Mucosa of rectum (tissue), 2 donors: ENCODE measurements around the gene LAYN.

Source experiments
- H3K27ac ChIP-seq, 2 donors: one replicate each; pipeline ENCODE4 v1.7.0; 2013; ENCODE audit warnings: inconsistent platforms in 2 of 2, low read depth in 2 of 2, low read length in 2 of 2
- H3K27me3 ChIP-seq, 2 donors: one replicate each; pipeline ENCODE4 v1.7.0; 2013; ENCODE audit warnings: low read length in 2 of 2; ENCODE audit not compliant: control insufficient read depth in 2 of 2, insufficient read depth in 2 of 2
- H3K36me3 ChIP-seq, 2 donors: one replicate each; pipeline ENCODE4 v1.7.0; 2013; ENCODE audit warnings: low read length in 2 of 2; ENCODE audit not compliant: control insufficient read depth in 2 of 2, insufficient read depth in 2 of 2
- H3K4me1 ChIP-seq, 2 donors: one replicate each; pipeline ENCODE4 v1.7.0; 2013; ENCODE audit warnings: low read length in 2 of 2, mild to moderate bottlenecking in 1 of 2; ENCODE audit not compliant: control insufficient read depth in 2 of 2, insufficient read depth in 2 of 2
- H3K4me3 ChIP-seq, 2 donors: one replicate each; pipeline ENCODE4 v1.7.0; 2013; ENCODE audit warnings: low read length in 2 of 2
- H3K9ac ChIP-seq, 2 donors: one replicate each; pipeline ENCODE4 v1.7.0; 2013; ENCODE audit warnings: low read length in 2 of 2, low read depth in 1 of 2, mild to moderate bottlenecking in 1 of 2
- H3K9me3 ChIP-seq, 2 donors: one replicate each; pipeline ENCODE4 v1.7.0; 2013; ENCODE audit warnings: low read length in 2 of 2; ENCODE audit not compliant: control insufficient read depth in 2 of 2
- donor health status: healthy.
- donor health status: Normal muscosa, but diverticular disease.

LAYN gene

DNA sequence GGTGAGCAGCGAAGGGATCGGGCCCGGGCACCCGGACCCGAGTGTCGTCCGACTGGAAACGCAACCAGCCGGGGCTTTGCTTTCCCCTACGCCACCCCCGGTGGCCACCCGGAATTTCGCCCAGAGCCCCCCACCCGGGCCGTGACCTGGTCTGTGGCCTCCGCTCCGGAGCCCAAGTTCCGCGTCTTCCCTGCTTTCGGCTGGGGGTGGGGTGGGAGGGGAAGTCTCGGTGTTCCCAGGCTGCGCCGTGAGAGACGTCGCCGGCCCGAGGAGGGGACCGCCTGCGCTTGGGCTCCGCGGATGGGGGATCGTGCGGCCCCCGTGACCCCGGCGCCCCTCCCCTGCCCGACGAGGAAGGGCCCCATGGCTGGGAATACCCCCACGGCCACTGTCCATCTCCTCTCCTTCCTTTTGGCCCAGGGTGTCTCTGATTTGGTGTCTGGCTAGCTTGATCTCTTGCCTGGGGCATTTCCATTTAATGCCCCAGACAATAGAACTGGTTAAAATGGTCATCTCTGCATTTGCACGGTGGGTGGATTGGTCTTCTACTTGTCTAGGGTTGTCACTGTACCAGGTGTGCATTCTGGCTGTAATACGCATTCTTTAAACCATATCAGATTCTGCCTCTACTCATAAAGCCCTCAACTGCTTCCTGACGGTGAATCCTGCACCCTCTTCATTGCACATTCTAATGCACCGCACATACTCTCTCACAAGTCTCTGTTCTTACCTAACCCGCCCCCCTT, 62.5 kb downstream of the LAYN start:
- Histone ChIP-seq H3K9ac (peak overlapping the region; percentile 87 to 97), H3K9me3 (no peaks in the 10 kb centered on the region), H3K4me1 (peaks cover 17 to 18% of the 10 kb centered on the region in 2 donors), H3K27me3 (no peaks in the 10 kb centered on the region), H3K4me3 (peak overlapping the region; percentile 75 to 90), H3K36me3 (no peaks in the 10 kb centered on the region), H3K27ac (peak overlapping the region; percentile 93 to 94)

DNA sequence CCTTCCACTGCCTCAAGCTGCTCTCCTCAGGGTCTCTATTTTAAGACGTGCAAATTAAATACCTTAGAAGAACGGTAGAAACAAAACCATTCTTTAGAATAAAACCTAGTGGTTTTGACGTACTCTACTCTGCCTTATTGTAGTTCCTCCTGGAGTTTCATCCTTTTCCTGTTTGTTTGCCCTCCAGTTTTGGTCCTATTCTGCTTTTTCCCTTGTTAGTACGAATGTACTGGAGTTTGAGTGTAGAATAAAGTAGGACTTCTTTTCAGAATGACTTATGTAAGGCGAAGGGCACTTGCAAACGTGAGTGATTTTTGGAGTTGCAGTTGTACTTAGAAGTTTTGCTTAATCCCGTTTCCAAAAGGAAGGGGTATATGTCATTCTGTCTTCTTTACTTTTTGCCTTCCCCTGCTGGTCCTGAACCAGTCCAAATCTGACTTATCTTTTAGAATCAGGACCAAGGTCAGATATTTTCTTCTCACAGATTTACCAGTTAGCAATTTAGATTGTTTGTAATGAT, 63.2 kb downstream of the LAYN start:
- Histone ChIP-seq H3K9me3 (no peaks in the 10 kb centered on the region), H3K27me3 (no peaks in the 10 kb centered on the region), H3K4me1 (peaks cover 17 to 18% of the 10 kb centered on the region in 2 donors), H3K27ac (peak overlapping the region; percentile 23 to 93), H3K9ac (peak overlapping the region; percentile 87 to 97), H3K36me3 (no peaks in the 10 kb centered on the region), H3K4me3 (peak overlapping the region; percentile 75 to 90)

DNA sequence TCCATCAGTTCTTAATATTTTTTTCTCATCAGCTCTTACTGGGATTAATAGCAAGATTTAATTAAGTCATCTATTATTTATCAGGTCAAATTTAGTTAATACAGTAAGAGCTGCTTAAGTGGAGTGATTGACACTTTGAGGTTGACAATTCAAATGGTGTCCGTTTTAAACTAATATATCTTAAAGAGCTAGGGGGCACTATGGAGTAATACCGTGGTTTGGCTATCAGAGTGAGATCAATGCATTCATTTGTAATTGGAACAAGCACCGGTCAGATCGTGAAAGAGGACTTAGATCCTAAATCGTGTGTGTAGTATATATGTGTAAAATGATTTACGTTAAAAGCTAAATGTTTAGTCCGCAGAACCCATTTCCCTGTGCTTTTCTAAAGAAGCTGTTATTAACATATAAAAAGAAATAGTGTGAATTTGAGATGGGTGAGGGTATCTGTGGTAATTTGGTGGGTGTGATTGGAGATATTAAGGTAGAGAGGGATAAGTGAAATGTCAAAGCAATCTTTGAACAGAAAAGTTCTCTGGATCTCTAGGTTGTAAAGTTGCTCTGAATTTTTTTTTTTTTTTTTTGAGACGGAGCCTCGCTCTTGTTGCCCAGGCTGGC, 64.0 kb downstream of the LAYN start:
- Histone ChIP-seq H3K9me3 (no peaks in the 10 kb centered on the region), H3K27me3 (no peaks in the 10 kb centered on the region), H3K27ac (no peak overlapping the region), H3K4me1 (peaks cover 17 to 18% of the 10 kb centered on the region in 2 donors), H3K36me3 (no peaks in the 10 kb centered on the region), H3K9ac (peak overlapping the region in 1 of 2 donors; percentile 97), H3K4me3 (peak overlapping the region; percentile 33 to 90)

DNA sequence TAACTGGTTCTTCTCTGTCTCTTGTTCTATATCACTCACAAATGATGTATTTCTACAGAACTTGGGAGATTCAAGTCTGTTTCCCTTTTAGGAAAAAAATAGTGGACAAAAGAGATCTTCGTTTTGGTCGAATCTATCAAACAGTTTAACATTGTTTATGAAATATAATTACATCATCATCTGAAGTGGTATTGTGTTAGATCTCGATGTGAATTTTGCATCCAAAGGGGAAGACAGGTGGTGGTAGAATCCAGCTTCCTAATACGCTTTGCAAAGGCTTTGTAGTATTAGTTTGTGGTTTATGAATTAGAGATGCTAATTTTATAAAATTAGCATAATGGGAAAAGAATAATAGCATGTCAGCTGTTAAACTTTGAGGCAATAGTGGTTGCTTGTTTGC, 65.2 kb downstream of the LAYN start:
- Histone ChIP-seq H3K9ac (no peak overlapping the region), H3K27ac (no peak overlapping the region), H3K27me3 (no peaks in the 10 kb centered on the region), H3K4me3 (no peak overlapping the region), H3K4me1 (peaks cover 17 to 18% of the 10 kb centered on the region in 2 donors), H3K36me3 (no peaks in the 10 kb centered on the region), H3K9me3 (no peaks in the 10 kb centered on the region)

DNA sequence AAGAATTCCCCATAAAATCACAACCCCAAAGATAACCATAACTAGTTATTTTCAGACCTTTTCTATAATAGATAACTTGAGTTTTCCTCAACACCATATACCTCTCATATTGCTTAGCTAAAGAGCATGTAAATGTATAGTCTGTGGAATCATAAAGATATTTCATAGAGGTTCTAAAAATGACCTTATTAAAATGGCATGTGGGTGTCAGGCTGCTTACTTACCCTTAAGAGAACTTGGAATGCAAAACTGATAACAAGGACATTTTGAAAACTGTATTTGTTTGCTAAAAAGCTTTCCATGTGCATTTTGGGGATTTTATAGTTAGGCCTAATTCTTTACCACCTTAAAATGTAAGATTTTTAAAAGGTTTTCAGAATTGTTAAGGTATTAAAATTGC, 66.5 kb downstream of the LAYN start:
- H3K9ac ChIP-seq = no peak overlapping the region
- H3K4me1 ChIP-seq = peaks cover 12 to 15% of the 10 kb centered on the region in 2 donors
- H3K4me3 ChIP-seq = no peak overlapping the region
- H3K9me3 ChIP-seq = no peaks in the 10 kb centered on the region
- no peaks in the 10 kb centered on the region for H3K36me3 ChIP-seq
- no peak overlapping the region for H3K27ac ChIP-seq
- no peaks in the 10 kb centered on the region for H3K27me3 ChIP-seq

DNA sequence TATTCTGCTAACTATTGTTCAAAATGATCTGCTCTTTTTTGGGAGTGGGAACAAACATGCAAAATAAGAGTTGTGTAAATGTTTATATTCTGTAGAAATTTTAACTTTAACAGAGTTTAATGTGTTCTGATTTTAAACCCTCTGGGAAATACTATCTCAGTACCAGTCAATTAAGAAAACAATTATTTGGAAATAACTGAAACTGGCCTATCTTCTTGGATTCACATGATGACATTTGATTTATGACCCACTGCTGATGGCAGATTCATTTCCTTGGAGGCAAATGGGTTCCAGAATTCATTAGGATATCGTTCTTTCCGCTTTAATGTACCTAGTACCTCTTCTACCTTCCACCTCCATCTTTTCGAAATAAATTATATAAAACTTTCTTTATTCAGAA, 67.2 kb downstream of the LAYN start:
- Histone ChIP-seq H3K4me3 (no peak overlapping the region), H3K36me3 (no peaks in the 10 kb centered on the region), H3K9ac (no peak overlapping the region), H3K9me3 (no peaks in the 10 kb centered on the region), H3K27me3 (no peaks in the 10 kb centered on the region), H3K4me1 (peaks cover 12 to 15% of the 10 kb centered on the region in 2 donors), H3K27ac (no peak overlapping the region)
